ENCODE results near the gene SLC39A12.

The SLC39A12 gene

GRCh38 chr10:17989908-17990767 is 38.4 kb downstream of the SLC39A12 start:
- no peak for TF ChIP-seq CTCF (IDR thresholded peaks at IDR 0.05; ENCODE audit: insufficient read depth, missing control alignments)
- no peak for DNase-seq (ENCODE audit: insufficient read length, low spot score)
- no peak for FAIRE-seq

- FAIRE-seq = no peak
- no peak for TF ChIP-seq CTCF (IDR thresholded peaks at IDR 0.05; ENCODE audit: insufficient read depth, missing control alignments)
- DNase-seq (ENCODE audit: insufficient read length, low spot score) = no peak
Measured at GRCh38 chr10:17992266-17992665, 40.5 kb downstream of the SLC39A12 start.

- TF ChIP-seq CTCF (IDR thresholded peaks at IDR 0.05; ENCODE audit: insufficient read depth, missing control alignments) = no peak
- peak; percentile 35 for FAIRE-seq
- no peak for DNase-seq (ENCODE audit: insufficient read length, low spot score)
Measured at GRCh38 chr10:17993361-17993760, 41.6 kb downstream of the SLC39A12 start.

GRCh38 chr10:18000601-18001000 is 48.9 kb downstream of the SLC39A12 start:
- no peak for TF ChIP-seq CTCF (IDR thresholded peaks at IDR 0.05; ENCODE audit: insufficient read depth, missing control alignments)
- DNase-seq (ENCODE audit: insufficient read length, low spot score) (no peak), FAIRE-seq (no peak)

GRCh38 chr10:18005445-18005780 is 53.7 kb downstream of the SLC39A12 start:
- no peak for DNase-seq (ENCODE audit: insufficient read length, low spot score)
- no peak for FAIRE-seq
- TF ChIP-seq CTCF (IDR thresholded peaks at IDR 0.05; ENCODE audit: insufficient read depth, missing control alignments) = no peak

- DNase-seq (ENCODE audit: insufficient read length, low spot score) = no peak
- no peak for FAIRE-seq
- no peak for TF ChIP-seq CTCF (IDR thresholded peaks at IDR 0.05; ENCODE audit: insufficient read depth, missing control alignments)
Measured at GRCh38 chr10:18005781-18006456, 54.2 kb downstream of the SLC39A12 start.

- TF ChIP-seq CTCF (IDR thresholded peaks at IDR 0.05; ENCODE audit: insufficient read depth, missing control alignments) = no peak
- DNase-seq (ENCODE audit: insufficient read length, low spot score) (no peak), FAIRE-seq (no peak)
Measured at GRCh38 chr10:18008986-18009385, 57.3 kb downstream of the SLC39A12 start.

Data from D721Med (cell line).